Measurements from ENCODE around the gene TBL1Y.
"Not testable (repeated sequence)": the region's sequence is repeated elsewhere in the genome, so short reads cannot be mapped to it uniquely, and the experiment has no call there.

TBL1Y gene

DNA sequence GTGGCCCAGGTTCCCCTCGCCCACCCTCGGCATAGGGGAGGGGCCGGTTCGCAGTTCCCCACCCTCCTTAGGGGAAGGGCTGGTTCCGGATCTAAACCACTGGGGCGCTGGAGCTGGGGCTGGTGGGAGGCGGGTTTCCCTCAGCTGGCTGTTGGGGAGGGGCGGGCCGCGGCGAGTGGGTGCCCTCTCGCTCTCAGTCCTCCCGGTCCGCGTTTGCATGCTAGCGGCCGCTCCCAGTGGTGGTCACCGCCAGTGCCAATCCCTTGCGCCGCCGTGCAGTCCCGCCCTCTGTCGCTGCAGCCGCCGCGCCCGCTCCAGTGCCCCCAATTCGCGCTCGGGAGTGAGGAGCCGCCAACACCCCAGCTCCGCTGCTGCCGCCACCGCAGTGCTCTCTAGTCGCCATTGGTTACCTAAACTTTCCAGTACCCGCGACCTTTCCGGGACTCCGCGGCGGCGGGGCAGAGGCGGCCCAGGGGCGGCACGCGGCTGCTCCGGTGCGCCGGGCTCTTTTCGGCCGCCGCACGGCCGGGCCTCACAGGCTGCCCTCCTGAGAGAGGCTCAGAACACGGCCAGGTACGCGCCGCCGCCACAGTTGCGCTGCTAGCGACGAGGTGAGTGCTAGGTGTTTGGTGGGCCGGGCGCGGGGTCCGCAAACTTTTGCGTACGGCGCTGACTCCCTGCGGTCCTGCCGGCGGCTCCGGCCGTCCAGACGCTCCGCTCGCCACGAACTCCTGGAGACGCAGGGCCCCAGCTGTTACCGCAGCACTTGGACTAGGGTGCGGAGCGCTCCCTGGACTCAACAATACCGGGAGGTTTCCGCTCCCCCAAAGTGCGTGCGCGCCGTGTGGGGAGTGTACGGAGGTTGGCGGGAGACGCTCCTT is at the start of gene TBL1Y:
Gene TBL1Y (plus strand): TSS at position 326 of the 881 bp plus-strand sequence. CDS start 114,388 bp downstream, outside the sequence.
- DNase-seq (ENCODE audit: low read depth), result no peak

DNA sequence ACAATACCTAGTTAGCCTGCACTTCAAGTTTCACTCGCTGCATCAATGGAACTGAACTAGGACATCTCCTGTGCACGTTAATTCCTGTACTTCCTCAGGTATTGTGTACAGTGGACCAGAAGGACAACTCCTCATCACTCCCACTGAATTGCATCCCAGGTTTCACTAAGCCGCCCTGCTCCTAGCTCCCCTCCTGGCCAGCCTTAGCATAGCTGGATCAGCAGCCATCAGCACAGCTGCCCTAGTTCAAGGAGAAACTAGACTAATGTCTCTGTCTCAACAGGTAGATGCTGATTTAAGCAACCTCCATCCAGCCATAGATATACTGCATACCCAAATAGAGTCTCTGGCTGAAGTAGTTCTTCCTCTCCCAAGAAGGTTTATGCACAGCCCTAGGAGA is 16.0 kb upstream of the TBL1Y start:
- DNase-seq (ENCODE audit: low read depth), result no peak

DNA sequence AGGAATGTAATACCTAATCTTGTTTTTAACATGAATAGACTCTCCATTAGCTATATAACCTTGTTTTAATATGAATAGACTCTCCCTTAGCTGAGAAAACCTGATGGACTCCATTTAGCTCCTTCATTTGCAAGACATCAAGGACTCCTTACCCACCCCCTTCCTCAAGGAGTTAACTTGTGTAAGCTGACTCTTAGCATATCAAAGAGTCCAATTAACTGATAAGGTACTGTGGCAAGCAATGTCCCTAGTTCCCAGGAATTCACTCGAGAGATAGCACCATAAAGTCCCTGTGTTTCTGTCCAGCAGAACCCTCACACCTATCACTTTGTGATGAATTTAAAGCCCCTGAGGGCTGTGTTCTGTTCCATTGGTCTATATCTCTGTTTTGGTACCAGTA is 15.3 kb upstream of the TBL1Y start:
- DNase-seq (ENCODE audit: low read depth), result no peak

DNA sequence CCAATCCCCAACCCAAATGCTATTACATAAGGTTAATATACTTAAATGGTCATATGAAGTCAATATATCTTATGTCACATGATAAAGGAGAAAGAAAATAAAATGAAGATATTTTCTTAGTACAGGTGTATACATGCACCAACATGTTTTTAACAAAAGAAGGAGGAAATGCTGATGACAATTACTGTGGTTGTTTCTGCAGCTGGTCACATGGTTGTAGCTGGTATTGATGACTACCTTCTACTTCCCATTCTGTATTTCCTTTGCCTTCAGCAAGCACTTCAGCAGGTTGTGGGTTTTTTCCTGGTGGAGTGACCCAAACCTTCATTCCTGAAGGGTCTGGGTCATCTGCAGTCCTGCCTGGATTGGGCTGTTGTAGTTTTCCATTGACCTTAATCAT is 8.4 kb upstream of the TBL1Y start:
- not testable (repeated sequence) for DNase-seq (ENCODE audit: low read depth)

DNA sequence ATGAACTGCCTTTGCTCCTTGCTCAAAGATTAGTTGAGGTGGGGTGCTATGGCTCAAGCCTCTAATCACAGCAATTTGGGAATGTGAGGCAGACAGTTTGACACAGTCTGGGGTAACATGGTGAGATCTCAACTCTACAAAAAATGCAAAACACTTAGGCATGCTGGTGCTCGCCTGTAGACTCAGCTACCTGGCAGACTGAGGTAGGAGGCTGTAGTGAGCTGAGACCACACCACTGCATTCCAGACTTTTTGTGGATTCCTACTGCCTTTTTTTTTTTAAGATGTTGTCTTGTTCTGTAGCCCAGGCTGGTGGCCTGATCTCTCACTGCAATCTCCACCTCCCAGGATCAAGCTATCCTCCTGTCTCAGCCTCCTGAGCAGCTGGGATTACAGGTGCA is 2.9 kb upstream of the TBL1Y start:
- no peak for DNase-seq (ENCODE audit: low read depth)

DNA sequence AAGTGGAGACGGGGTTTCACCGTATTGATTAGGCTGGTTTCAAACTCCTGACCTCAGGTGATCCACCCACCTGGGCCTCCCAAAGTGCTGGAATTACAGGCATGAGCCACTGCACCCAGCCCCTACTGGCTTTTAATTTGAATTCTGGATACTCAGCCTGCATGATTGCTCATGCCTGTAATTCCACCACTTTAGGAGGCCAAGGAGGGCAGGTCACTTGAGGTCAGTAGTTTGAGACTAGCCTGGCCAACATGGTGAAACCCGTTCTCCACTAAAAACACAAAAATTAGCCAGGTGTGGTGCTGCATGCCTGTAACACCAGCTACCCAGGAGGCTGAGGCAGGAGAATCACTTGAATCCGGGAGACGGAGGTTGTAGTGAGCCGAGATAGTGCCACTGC is 2.5 kb upstream of the TBL1Y start:
- not testable (repeated sequence) for DNase-seq (ENCODE audit: low read depth)

DNA sequence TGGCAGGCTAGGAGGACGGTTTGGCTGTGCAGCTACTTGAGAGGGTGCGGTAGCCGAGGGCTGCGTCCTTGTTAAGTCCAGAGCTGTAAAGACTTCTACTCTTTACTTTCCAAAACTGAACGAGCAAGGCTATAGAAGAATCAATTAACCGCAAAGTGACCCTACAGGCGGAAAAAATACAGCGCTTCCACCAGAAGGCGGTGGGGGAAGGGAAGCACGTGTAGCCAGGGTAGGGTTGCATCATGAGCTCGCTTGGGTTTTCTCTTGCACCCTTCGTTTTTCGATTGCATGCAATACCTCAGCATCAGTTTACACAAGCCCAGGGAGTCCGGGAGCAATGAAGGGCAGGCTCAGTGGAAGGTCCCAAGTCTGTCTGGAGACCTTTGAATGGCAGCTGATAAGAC is 1.4 kb upstream of the TBL1Y start:
- DNase-seq (ENCODE audit: low read depth), result no peak

DNA sequence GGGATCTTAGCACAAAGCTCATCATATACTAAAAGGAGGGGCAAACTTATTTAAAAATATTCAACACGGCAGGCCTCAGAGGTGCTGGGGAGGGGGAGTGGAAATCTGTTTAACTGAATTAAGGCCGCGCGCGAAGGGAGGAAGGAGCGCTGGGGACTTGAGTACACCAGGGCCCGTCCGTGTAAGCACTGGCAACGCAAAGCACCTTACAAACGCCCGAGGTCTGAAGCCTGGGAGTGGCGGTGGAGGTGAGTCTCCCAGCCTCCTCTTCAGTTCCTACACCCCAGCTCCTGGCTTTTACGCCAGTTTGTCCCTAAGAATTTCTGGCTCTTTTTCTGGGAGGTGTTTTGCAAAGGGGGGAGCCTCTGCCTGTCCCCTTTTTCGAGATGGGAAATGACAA is 641 bp upstream of the TBL1Y start:
- DNase-seq (ENCODE audit: low read depth), result no peak

DNA sequence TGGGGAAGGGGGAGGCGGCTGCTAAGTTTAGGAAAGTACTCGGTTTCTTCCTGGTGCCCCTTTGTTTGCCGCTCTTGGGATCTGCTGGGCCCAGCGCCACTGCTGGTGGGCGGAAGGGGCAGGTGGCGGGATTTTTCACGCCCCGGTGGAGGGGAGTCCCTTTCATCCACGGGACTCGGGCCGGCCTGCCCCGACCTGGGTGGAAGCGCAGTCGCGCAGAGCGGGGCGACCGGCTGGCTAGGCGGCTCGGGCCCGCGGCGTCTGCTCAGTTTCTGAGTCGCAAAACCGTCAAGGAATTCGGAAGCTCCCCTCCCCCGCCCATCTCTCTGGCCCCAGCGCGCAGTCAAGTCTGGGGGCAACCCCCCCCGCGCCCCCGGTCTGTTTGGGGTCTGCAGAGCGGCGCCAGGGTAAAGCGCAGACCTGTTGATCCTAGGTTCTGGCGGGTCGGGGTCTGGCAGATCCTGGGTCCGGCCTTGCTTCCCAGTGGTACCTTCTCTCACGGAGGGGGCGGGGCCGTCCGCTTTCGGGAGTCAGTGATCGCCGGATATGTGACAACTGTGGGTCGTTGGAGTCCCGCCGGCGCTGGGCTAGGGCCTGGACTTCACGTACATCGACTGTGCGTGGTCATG is 870 bp downstream of the TBL1Y start, which contains the start of gene AMELY:
Gene AMELY (minus strand): TSS at position 500 of the 629 bp plus-strand sequence. CDS start 39,144 bp downstream, outside the sequence.
- no peak for DNase-seq (ENCODE audit: low read depth)

DNA sequence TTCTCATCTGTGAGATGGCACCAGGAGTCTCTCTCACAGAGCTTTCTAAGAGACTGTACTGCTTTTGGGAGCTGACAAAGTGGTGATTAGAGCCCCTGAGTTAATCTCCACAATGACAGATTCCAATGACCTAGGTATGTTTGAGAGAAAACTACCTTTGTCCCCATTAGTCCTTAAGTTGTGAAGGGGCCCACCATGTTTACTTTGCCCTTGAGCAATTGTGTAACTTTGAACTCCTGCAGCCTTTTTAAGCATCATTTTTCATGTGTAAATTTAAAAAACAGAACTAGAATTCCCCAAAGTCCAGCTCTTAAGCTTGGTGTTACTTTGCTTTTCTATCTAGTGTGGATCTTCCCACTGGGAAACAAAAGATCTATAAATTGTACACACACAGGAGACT is 2.9 kb downstream of the TBL1Y start:
- no peak for DNase-seq (ENCODE audit: low read depth)

DNA sequence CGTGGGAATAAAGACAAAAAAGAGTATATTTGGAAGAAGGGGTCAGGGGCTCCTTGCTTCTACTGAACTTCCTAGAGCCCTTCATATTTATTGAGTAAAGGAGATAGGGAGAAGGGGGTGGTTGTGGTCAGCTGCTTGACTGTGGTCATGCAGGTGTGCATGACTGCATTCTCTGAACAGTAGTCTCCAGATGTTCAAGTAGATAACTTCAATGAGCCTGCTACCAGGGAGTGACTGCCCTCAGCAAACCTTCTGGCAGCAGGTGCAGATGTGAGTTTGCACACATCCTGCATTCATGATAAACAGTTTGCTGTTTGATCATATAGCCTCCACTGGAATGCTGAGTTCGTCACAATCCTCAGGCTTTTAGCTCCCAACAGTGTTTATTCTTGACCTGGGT is 10.6 kb downstream of the TBL1Y start:
- DNase-seq (ENCODE audit: low read depth), result no peak

DNA sequence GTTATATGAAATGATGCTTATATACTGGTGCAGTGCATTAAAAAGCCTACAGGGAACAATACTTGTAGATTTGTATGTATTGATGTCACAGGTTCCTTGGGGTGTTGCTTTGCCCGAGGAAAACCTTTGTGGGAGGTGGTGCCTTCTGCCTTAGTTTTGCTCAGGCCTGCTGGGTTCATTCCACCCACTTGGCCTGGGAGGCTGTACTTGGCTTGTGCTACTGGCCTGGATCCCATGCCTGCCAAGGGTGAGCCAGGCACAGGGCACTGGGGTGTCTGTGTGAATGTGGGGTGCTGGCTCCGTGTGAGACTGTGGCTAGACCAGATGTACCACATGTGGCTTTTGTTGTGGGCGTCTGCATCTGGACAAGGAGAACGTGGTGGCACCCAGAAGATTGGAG is 17.8 kb downstream of the TBL1Y start:
- DNase-seq (ENCODE audit: low read depth), result no peak

DNA sequence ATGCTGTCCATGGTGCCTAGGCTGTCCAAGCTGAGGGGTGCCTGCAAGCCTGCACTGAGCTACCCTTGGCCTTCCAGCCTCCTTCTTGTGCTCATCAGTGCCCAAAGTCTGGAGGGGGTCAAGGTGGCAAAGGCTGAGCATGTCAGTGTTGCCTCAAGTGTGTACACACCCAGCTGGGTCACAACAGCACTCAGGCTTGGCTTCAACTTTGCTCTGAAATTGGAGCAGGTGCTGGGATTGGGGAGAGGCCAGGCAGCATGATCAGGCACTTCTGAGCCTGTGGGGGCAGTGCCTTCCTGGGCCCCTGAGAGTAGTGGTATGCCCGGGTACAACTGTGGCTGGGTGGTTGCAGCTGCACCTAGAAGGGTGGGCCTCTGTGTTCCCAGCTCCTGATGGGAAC is 18.7 kb downstream of the TBL1Y start:
- DNase-seq (ENCODE audit: low read depth), result no peak

DNA sequence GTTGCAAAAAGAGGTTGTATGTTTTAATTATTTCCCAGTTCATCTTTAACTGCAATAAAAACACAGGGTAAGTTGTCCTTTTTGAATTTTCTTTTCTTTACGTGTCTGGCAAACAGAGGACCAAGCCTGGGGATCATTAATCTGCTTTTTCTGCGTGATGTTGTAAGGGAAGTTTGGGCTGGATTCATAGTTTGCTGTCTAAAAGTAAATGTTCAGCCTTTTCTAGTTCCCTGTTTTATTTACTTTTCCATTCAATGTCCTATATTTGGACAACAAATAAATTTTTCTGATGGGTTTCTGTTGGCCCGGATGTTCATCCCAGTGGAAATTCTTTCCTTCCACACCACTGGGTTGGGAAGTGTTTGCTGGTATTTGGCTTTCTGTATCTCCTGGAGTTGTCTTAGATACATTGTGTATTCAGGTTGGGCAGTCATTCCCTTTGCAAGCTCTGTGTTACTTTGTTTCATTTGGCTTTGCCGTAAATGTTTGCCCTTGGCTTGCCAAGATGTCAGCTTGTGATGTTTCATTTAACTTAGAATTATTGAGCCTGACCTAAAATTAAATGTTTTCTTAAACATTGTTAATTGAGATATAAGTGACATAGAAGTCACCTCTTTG is 21.4 kb downstream of the TBL1Y start:
- no peak for DNase-seq (ENCODE audit: low read depth)

DNA sequence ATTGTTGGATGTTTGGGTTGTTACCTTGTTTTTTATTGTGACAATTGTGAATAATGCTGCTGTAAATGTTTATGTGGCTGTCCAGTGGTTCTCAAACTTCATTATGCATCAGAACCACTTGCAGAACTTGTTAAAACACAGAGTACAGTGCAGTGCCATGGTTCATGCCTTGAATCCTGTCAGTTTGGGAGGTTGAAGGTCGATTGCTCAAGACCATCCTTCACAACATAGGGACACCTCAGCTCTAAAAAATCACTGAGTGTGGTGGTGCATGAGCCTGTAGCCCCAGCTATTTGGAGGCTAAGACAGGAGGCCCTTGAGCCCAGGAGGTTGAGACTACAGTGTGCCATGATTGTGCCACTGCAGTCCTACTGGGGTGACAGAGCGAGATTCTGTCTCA is 25.0 kb downstream of the TBL1Y start:
- DNase-seq (ENCODE audit: low read depth), result no peak

DNA sequence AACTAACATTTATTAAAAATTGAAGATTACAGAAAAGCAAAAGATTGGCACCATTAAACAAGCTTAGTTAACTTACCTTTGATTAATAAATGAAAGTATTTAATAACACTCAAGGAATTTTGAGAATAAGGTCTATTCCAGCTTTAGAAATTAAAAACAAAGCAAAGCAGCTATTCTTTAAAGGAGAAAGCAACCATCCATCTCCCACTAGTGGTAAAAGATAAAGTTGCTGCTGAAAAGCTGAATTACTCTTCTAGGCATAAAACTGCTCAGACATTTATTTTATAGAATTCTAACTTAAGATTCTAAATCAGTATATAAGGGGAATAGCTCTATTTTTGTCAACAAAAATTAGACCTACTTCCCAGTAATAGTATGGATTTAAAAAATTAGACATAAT is 37.2 kb downstream of the TBL1Y start:
- no peak for DNase-seq (ENCODE audit: low read depth)

DNA sequence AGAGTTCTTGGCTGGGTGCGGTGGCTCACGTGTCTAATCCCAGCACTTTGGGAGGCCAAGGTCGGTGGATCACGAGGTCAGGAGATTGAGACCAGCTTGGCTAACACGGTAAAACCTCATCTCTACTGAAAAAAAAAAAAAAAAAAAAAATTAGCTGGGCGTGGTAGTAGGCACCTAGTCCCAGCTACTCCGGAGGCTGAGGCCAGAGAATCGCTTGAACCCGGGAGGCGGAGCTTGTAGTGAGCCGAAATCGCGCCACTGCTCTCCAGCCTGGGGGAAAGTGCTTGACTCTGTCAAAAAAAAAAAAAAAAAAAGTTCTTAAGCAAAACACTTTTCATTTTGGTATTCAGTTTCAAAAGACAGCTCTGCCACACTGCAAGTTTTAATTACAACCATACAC is 37.9 kb downstream of the TBL1Y start:
- DNase-seq (ENCODE audit: low read depth), result no peak

DNA sequence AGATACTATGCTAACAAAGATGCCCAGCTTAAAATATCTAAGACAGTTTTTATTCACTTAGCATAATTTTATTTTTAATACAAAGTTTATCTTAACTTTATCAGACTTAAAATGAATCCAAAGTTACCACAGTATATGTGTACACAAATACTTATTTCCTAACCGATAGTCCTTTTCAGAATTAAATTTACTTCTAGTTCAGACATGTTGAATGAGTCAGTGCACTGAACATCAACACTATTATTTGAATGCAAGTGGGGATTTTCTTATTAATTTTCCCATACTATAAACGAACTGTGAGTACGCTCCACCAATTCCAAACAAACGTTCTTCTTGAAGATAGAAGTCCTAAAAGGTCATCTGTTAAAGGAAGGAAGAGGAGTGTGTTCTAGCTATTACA is 39.5 kb downstream of the TBL1Y start:
- DNase-seq (ENCODE audit: low read depth), result no peak

DNA sequence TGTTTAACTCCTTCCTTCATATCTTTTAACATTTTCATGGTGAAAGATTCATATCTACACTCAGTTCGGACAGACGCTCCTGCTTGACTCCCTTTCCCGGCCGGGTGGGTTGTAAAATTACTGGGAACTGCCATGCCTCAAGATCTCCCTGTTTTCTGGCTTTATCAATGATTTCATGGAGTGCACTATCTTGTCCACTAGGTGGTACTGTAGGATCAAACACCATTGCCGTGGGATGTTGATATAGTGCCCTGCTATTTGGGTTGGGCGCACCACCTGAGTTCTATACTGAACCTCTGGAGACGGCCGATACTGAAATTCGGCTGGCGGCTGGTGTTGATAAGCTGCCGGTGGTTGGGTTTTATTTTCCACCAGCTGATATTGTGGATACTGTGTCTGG is 54.2 kb downstream of the TBL1Y start:
- no peak for DNase-seq (ENCODE audit: low read depth)

DNA sequence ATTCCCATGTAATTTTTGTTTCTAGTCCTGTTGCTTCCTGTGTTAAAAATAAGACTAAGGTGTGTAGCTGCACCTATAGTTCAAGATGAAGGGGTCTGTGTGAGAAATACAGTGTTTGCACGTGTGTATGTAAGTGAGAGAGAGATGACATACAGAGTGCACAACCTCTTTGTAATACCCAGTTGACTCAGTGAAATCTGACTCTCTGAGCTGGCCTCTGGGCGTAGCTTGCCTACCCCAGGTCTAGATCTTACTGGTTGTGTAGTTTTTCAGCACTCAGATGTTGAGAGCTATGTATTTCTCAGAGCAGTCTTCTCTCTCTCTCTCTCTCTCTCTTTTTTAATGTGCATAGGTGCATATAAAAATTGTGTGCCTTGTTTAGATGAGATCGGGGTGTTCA is 56.0 kb downstream of the TBL1Y start:
- no peak for DNase-seq (ENCODE audit: low read depth)

DNA sequence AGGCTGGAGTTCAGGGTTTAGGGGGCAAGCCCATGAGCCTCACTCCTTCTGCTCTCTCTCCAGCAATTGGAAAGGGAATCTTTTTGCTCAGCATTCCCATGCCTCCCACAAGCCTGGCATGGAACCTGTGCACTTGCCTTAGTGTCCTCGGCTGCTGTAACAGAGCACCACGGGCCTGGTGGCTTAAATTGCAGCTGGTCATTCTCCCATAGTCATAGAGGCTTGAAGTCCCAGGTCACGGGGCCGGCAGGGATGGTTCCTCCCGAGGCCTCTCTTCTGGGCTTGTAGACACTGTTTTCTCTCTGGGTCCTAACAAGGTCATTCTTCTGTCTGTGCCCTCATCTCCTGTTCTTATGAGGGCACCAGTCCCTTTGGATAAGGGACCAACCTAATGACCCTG is 57.2 kb downstream of the TBL1Y start:
- no peak for DNase-seq (ENCODE audit: low read depth)

DNA sequence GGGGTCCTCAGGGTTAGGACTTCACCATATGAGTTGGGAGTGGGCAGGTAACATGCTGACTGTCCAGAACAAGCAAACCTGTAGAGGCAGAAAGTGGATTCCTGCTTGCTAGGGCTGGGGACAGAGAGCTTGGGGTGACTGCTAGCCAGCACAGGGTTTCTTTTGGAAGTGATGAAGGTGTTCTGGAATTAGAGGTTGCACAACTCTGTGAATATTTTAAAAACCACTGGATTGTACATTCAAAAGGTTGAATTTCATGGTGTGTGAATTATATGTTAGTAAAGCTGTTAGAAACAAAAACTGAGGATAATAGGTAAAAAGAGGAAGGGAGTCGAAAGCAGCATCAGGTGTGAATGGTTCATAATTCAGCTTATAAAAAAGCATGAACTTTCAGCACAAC is 57.7 kb downstream of the TBL1Y start:
- no peak for DNase-seq (ENCODE audit: low read depth)

DNA sequence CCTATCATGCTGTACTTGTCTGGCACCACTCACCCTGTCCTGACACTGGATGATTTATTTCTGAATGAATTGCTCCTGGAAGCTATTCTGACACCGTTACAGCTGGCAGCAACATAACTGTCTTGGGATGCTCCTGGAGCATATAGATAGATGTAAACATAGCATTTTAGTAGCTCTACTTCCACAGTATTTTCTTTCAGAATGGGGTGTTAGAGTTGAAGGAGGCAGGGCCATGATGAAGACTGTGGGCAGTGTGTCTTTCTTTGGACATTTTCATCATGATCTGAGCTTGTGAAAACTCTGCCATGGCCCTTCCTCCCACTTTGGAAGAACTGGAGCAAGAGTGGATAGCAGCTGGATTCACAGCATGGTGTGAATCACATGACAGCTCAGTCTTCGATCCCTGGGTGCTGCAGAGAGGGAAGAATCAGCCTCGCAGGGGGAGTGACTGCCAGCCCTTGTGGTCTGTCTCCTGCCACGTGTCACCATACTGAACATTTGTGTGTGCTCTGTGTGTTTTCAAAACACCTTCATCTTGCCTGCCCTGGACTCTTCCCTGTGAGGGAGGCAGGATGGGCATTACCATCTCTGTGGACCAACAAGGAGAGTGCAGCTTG is 61.9 kb downstream of the TBL1Y start:
- DNase-seq (ENCODE audit: low read depth), result no peak

Measured in fibroblast of gingiva (primary cell).